Bone marrow (tissue), 2 donors: Measurements from ENCODE around the gene EPB41.
"Not testable (repeated sequence)": the region's sequence is repeated elsewhere in the genome, so short reads cannot be mapped to it uniquely, and the experiment has no call there.

ENCODE experiments used
- DNase-seq, 2 donors: peaks; one replicate each; lab custom pipeline; 2025; lab: John Stamatoyannopoulos, UW

Gene EPB41

GRCh38 chr1:29108041-29108440 is 193.7 kb downstream of the EPB41 start:
- not testable (repeated sequence) for DNase-seq

GRCh38 chr1:29112705-29113412 is 198.5 kb downstream of the EPB41 start:
- DNase-seq, result no peak

- DNase-seq, result no peak
These were observed 199.2 kb downstream of the EPB41 start for GRCh38 chr1:29113413-29114117.

- DNase-seq, result no peak
These were observed 200.3 kb downstream of the EPB41 start for GRCh38 chr1:29114654-29115053.

- DNase-seq, result no peak
These were observed 203.0 kb downstream of the EPB41 start for GRCh38 chr1:29117381-29117780.

GRCh38 chr1:29119121-29119929 is 205.0 kb downstream of the EPB41 start:
- DNase-seq, result no peak

GRCh38 chr1:29120367-29120766 is 206.0 kb downstream of the EPB41 start:
- no peak for DNase-seq

- peak in 1 of 2 donors; percentile 28 for DNase-seq
These were observed 206.6 kb downstream of the EPB41 start for GRCh38 chr1:29120947-29121485.

GRCh38 chr1:29121516-29121935 is 207.2 kb downstream of the EPB41 start:
- no peak for DNase-seq

- no peak for DNase-seq
These were observed 207.7 kb downstream of the EPB41 start for GRCh38 chr1:29121936-29122681.

- DNase-seq, result no peak
These were observed 208.3 kb downstream of the EPB41 start for GRCh38 chr1:29122682-29123052.

- DNase-seq, result peak in 1 of 2 donors; percentile 61
These were observed 208.9 kb downstream of the EPB41 start for GRCh38 chr1:29123053-29123886.

- no peak for DNase-seq
These were observed 209.6 kb downstream of the EPB41 start, which contains the start of gene TMEM200B for GRCh38 chr1:29123887-29124365. TSS of gene TMEM200B (minus strand) at chr1:29123903. CDS start at chr1:29121828, 2,075 bp downstream.

GRCh38 chr1:29124366-29125236 is 210.2 kb downstream of the EPB41 start:
- peak in 1 of 2 donors; percentile 23 for DNase-seq

- DNase-seq, result no peak
These were observed 210.9 kb downstream of the EPB41 start for GRCh38 chr1:29125237-29125641.

GRCh38 chr1:29125788-29126187 is 211.4 kb downstream of the EPB41 start:
- no peak for DNase-seq

GRCh38 chr1:29126198-29126597 is 211.8 kb downstream of the EPB41 start:
- DNase-seq, result no peak

GRCh38 chr1:29128739-29129138 is 214.4 kb downstream of the EPB41 start:
- no peak for DNase-seq

- no peak for DNase-seq
These were observed 215.5 kb downstream of the EPB41 start for GRCh38 chr1:29129916-29130315.
